ENCODE results near the gene PRAF2. TPM values are rescaled to one million over a fixed set of nuclear protein-coding genes. Genes with fewer than 3 reads are reported as not detected.
A peak's percentile ranks its signal among the peaks of the same experiment; 100 is the strongest.

PRAF2 gene
- total RNA-seq, 1 experiment from 2014 or later: 5.0 TPM

- no peaks in the 10 kb centered on the region for H3K9me3 ChIP-seq (replicated peaks)
- H3K4me1 ChIP-seq: no peaks in the 10 kb centered on the region
- no peaks in the 10 kb centered on the region for H3K27me3 ChIP-seq
These were observed 9.5 kb downstream of the PRAF2 start for GRCh38 chrX:49064303-49064702.

GRCh38 chrX:49063715-49064114 lies 10.1 kb downstream of the PRAF2 start:
- Histone ChIP-seq H3K9me3 (replicated peaks) (no peaks in the 10 kb centered on the region), H3K27ac (no peak overlapping the region), H3K4me3 (no peak overlapping the region), H3K36me3 (no peaks in the 10 kb centered on the region), H3K27me3 (no peaks in the 10 kb centered on the region), H3K4me1 (no peaks in the 10 kb centered on the region)
- DNase-seq: no peak

More at GRCh38 chrX:49064303-49064702, 9.5 kb downstream of the PRAF2 start:
- no peak overlapping the region for H3K27ac ChIP-seq
- H3K36me3 ChIP-seq: no peaks in the 10 kb centered on the region
- no peak for DNase-seq
- no peak overlapping the region for H3K4me3 ChIP-seq

- Histone ChIP-seq H3K4me1 (no peaks in the 10 kb centered on the region), H3K9me3 (replicated peaks) (no peaks in the 10 kb centered on the region), H3K36me3 (no peaks in the 10 kb centered on the region), H3K4me3 (no peak overlapping the region), H3K27ac (no peak overlapping the region), H3K27me3 (no peaks in the 10 kb centered on the region)
- no peak for DNase-seq
These were observed 11.9 kb downstream of the PRAF2 start for GRCh38 chrX:49061916-49062315.

GRCh38 chrX:49061490-49061889 lies 12.3 kb downstream of the PRAF2 start:
- DNase-seq: no peak
- H3K27me3 ChIP-seq: no peaks in the 10 kb centered on the region
- no peaks in the 10 kb centered on the region for H3K36me3 ChIP-seq
- H3K4me1 ChIP-seq: no peaks in the 10 kb centered on the region
- H3K4me3 ChIP-seq: no peak overlapping the region
- H3K27ac ChIP-seq: no peak overlapping the region
- H3K9me3 ChIP-seq (replicated peaks): no peaks in the 10 kb centered on the region

- Histone ChIP-seq H3K9me3 (replicated peaks) (no peaks in the 10 kb centered on the region), H3K27me3 (no peaks in the 10 kb centered on the region), H3K36me3 (no peaks in the 10 kb centered on the region), H3K4me3 (no peak overlapping the region), H3K4me1 (no peaks in the 10 kb centered on the region), H3K27ac (no peak overlapping the region)
- no peak for DNase-seq
These were observed 12.9 kb downstream of the PRAF2 start for GRCh38 chrX:49060914-49061313.

- Histone ChIP-seq H3K27ac (no peak overlapping the region), H3K36me3 (no peaks in the 10 kb centered on the region), H3K4me3 (no peak overlapping the region), H3K9me3 (replicated peaks) (no peaks in the 10 kb centered on the region), H3K27me3 (no peaks in the 10 kb centered on the region), H3K4me1 (no peaks in the 10 kb centered on the region)
- DNase-seq: no peak
These were observed 14.1 kb downstream of the PRAF2 start for GRCh38 chrX:49059681-49060085.

- Histone ChIP-seq H3K4me1 (no peaks in the 10 kb centered on the region), H3K9me3 (replicated peaks) (no peaks in the 10 kb centered on the region), H3K27ac (no peak overlapping the region), H3K36me3 (no peaks in the 10 kb centered on the region), H3K27me3 (no peaks in the 10 kb centered on the region), H3K4me3 (no peak overlapping the region)
- DNase-seq: no peak
These were observed 14.6 kb downstream of the PRAF2 start for GRCh38 chrX:49059201-49059600.

- no peaks in the 10 kb centered on the region for H3K36me3 ChIP-seq
- H3K4me3 ChIP-seq: no peak within 1 kb of the TSS
- H3K9me3 ChIP-seq (replicated peaks): no peaks in the 10 kb centered on the region
- no peaks in the 10 kb centered on the region for H3K4me1 ChIP-seq
- no peak within 1 kb of the TSS for H3K27ac ChIP-seq
- no peaks in the 10 kb centered on the region for H3K27me3 ChIP-seq
- no peak for DNase-seq
These were observed 15.0 kb downstream of the PRAF2 start, which contains the start of gene CCDC120 for GRCh38 chrX:49058794-49059193. CCDC120 (plus strand) TSS chrX:49058999; CDS start chrX:49062042, 3,043 bp downstream.

- Histone ChIP-seq H3K4me1 (no peaks in the 10 kb centered on the region), H3K4me3 (peak overlapping the region; percentile 73), H3K9me3 (replicated peaks) (no peaks in the 10 kb centered on the region), H3K27me3 (no peaks in the 10 kb centered on the region), H3K36me3 (no peaks in the 10 kb centered on the region), H3K27ac (no peak overlapping the region)
- no peak for DNase-seq
These were observed 19.6 kb downstream of the PRAF2 start for GRCh38 chrX:49054073-49054762.

GRCh38 chrX:49053223-49054072 lies 20.4 kb downstream of the PRAF2 start:
- peak; percentile 75 to 78 for DNase-seq
- Histone ChIP-seq H3K27ac (no peak overlapping the region; the same call in 1 of the 2 replicates), H3K9me3 (replicated peaks) (no peaks in the 10 kb centered on the region)

GRCh38 chrX:49043987-49044281 lies 29.9 kb downstream of the PRAF2 start:
- H3K27ac ChIP-seq: no peak overlapping the region
- no peaks in the 10 kb centered on the region for H3K36me3 ChIP-seq
- no peaks in the 10 kb centered on the region for H3K9me3 ChIP-seq (replicated peaks)
- H3K4me3 ChIP-seq: peak overlapping the region; percentile 28; the same call in 1 of the 2 replicates
- no peaks in the 10 kb centered on the region for H3K27me3 ChIP-seq
- H3K4me1 ChIP-seq: no peaks in the 10 kb centered on the region
- DNase-seq: no peak

More at GRCh38 chrX:49053223-49054072, 20.4 kb downstream of the PRAF2 start:
- no peaks in the 10 kb centered on the region for H3K36me3 ChIP-seq
- H3K27me3 ChIP-seq: no peaks in the 10 kb centered on the region
- H3K4me1 ChIP-seq: no peaks in the 10 kb centered on the region
- H3K4me3 ChIP-seq: peak overlapping the region; percentile 73

GRCh38 chrX:49043220-49043986 lies 30.4 kb downstream of the PRAF2 start, which contains the start of gene TFE3:
TFE3 (minus strand) TSS chrX:49043357; CDS start chrX:49043226, 131 bp downstream.
- Histone ChIP-seq H3K4me3 (peak within 1 kb of the TSS; percentile 75), H3K9me3 (replicated peaks) (no peaks in the 10 kb centered on the region), H3K27me3 (no peaks in the 10 kb centered on the region), H3K36me3 (no peaks in the 10 kb centered on the region), H3K27ac (peak within 1 kb of the TSS; percentile 63), H3K4me1 (no peaks in the 10 kb centered on the region)
- DNase-seq: peak; percentile 96 to 97

- Histone ChIP-seq H3K4me3 (peak overlapping the region; percentile 75), H3K27me3 (no peaks in the 10 kb centered on the region), H3K9me3 (replicated peaks) (no peaks in the 10 kb centered on the region), H3K27ac (peak overlapping the region; percentile 63), H3K36me3 (no peaks in the 10 kb centered on the region), H3K4me1 (no peaks in the 10 kb centered on the region)
- no peak for DNase-seq
These were observed 31.1 kb downstream of the PRAF2 start for GRCh38 chrX:49042581-49043219.

GRCh38 chrX:49041744-49042580 lies 31.8 kb downstream of the PRAF2 start:
- Histone ChIP-seq H3K4me3 (peak overlapping the region; percentile 75), H3K4me1 (no peaks in the 10 kb centered on the region), H3K27ac (no peak overlapping the region), H3K9me3 (replicated peaks) (no peaks in the 10 kb centered on the region), H3K27me3 (no peaks in the 10 kb centered on the region), H3K36me3 (no peaks in the 10 kb centered on the region)
- peak in 1 of 2 experiments; percentile 24 for DNase-seq

Data from SJCRH30 (cell line).